HEK293T (cell line): ENCODE measurements around the gene SPPL3.

Experiments used
- CTCF ChIA-PET: fragments of 350-600 bp; formaldehyde crosslinking; extraction: SDS; loops from one replicate; lab custom pipeline; 2021; ENCODE audit warnings: antibody characterized with exemption, inconsistent platforms; lab: Yijun Ruan, JAX
- POLR2A ChIA-PET: fragments of 350-600 bp; formaldehyde crosslinking; extraction: SDS; loops from one replicate; lab custom pipeline; 2020; ENCODE audit warnings: antibody characterized with exemption, inconsistent platforms; lab: Yijun Ruan, JAX
- DNase-seq: peaks from one replicate; pipeline ENCODE4 v3.0.0; 2012; ENCODE audit warnings: mixed read lengths; ENCODE audit errors: extremely low spot score
- ARNT ChIP-seq: fragments of 450-650 bp; IDR thresholded peaks from 2 replicates; pipeline ENCODE4 v1.6.1; 2017; ENCODE audit warnings: mild to moderate bottlenecking
- BHLHE40 ChIP-seq: fragments of 450-650 bp; IDR thresholded peaks from 2 replicates; pipeline ENCODE4 v1.6.1; 2016; ENCODE audit warnings: mild to moderate bottlenecking, moderate library complexity, borderline replicate concordance
- CTBP1 ChIP-seq: fragments of 450-650 bp; IDR thresholded peaks from 2 replicates; pipeline ENCODE4 v1.6.1; 2016; ENCODE audit warnings: borderline replicate concordance
- ELF4 ChIP-seq: fragments of 450-650 bp; IDR thresholded peaks from 2 replicates; pipeline ENCODE4 v1.6.1; 2017; ENCODE audit warnings: antibody characterized with exemption
- FOXA1 ChIP-seq: fragments of 450-650 bp; IDR thresholded peaks from 2 replicates; pipeline ENCODE4 v1.6.1; 2016; ENCODE audit warnings: mild to moderate bottlenecking
- FOXK2 ChIP-seq: fragments of 450-650 bp; IDR thresholded peaks from 2 replicates; pipeline ENCODE4 v1.6.1; 2016; ENCODE audit warnings: mild to moderate bottlenecking
- FOXM1 ChIP-seq: fragments of 450-650 bp; IDR thresholded peaks from 2 replicates; pipeline ENCODE4 v1.6.1; 2017; ENCODE audit warnings: mild to moderate bottlenecking, borderline replicate concordance
- HDGF ChIP-seq: fragments of 450-650 bp; IDR thresholded peaks from 2 replicates; pipeline ENCODE4 v1.6.1; 2017; ENCODE audit warnings: antibody characterized with exemption, borderline replicate concordance
- L3MBTL2 ChIP-seq: fragments of 450-650 bp; conservative IDR thresholded peaks from 2 replicates; pipeline ENCODE4 v1.6.1; 2016; ENCODE audit warnings: mild to moderate bottlenecking
- LEF1 ChIP-seq: fragments of 450-650 bp; IDR thresholded peaks from 2 replicates; pipeline ENCODE4 v1.6.1; 2017; ENCODE audit warnings: mild to moderate bottlenecking, borderline replicate concordance
- NFRKB ChIP-seq: fragments of 450-650 bp; IDR thresholded peaks from 2 replicates; pipeline ENCODE4 v1.6.1; 2016; ENCODE audit warnings: mild to moderate bottlenecking, moderate library complexity
- PKNOX1 ChIP-seq: fragments of 450-650 bp; IDR thresholded peaks from 2 replicates; pipeline ENCODE4 v1.6.1; 2016
- SP1 ChIP-seq: fragments of 450-650 bp; IDR thresholded peaks from 2 replicates; pipeline ENCODE4 v1.6.1; 2017
- SUZ12 ChIP-seq: fragments of 450-650 bp; IDR thresholded peaks from 2 replicates; pipeline ENCODE4 v1.6.1; 2016; ENCODE audit warnings: mild to moderate bottlenecking
- TARDBP ChIP-seq: fragments of 450-650 bp; IDR thresholded peaks from 2 replicates; pipeline ENCODE4 v1.6.1; 2016
- ZNF384 ChIP-seq: fragments of 450-650 bp; IDR thresholded peaks from 2 replicates; pipeline ENCODE4 v1.6.1; 2016

SPPL3 gene

GRCh38 chr12:120761519-120761934, 142.6 kb downstream of the SPPL3 start:
- no peak for TF ChIP-seq CTBP1
- TF ChIP-seq BHLHE40, result no peak
- DNase-seq, result peak; percentile 44
- CTCF ChIA-PET, result interaction anchor here (1.2 kb wide), 1 partner anchor 19 kb away, joined by 3 read pairs; no protein-coding TSS in a partner anchor
- POLR2A ChIA-PET, result interaction anchor here (0.6 to 0.7 kb wide), 4 partner anchors 37 to 150 kb away, joined by 3 read pairs; no protein-coding TSS in a partner anchor

- ChIA-PET CTCF (no interaction called here), POLR2A (interaction anchor here (0.6 kb wide), 1 partner anchor 75 kb away, joined by 3 read pairs; no protein-coding TSS in a partner anchor)
- no peak for DNase-seq
- TF ChIP-seq CTBP1 (no peak), TARDBP (no peak), L3MBTL2 (no peak), ARNT (no peak), FOXA1 (no peak), PKNOX1 (no peak), NFRKB (no peak), BHLHE40 (no peak), SUZ12 (no peak)
These were observed 143.6 kb downstream of the SPPL3 start for GRCh38 chr12:120760349-120761254.

GRCh38 chr12:120759591-120760348, 144.4 kb downstream of the SPPL3 start:
- CTCF ChIA-PET, result interaction anchor here (0.7 kb wide), 1 partner anchor 103 kb away, joined by 3 read pairs; no protein-coding TSS in a partner anchor

GRCh38 chr12:120758798-120759590, 145.2 kb downstream of the SPPL3 start:
- TF ChIP-seq LEF1, result no peak
- TF ChIP-seq ZNF384, result no peak
- TF ChIP-seq ELF4, result no peak
- no peak for TF ChIP-seq HDGF
- no peak for TF ChIP-seq CTBP1
- DNase-seq, result no peak
- POLR2A ChIA-PET, result no interaction called here
- CTCF ChIA-PET, result interaction anchor here (0.7 kb wide), 1 partner anchor 104 kb away, joined by 3 read pairs; no protein-coding TSS in a partner anchor

More at GRCh38 chr12:120759591-120760348, 144.4 kb downstream of the SPPL3 start:
- no peak for TF ChIP-seq NFRKB
- TF ChIP-seq BHLHE40, result no peak
- TF ChIP-seq L3MBTL2, result no peak
- TF ChIP-seq FOXM1, result no peak
- TF ChIP-seq FOXA1, result no peak
- no peak for TF ChIP-seq SP1
- TF ChIP-seq CTBP1, result no peak
- no peak for TF ChIP-seq ARNT
- no peak for TF ChIP-seq PKNOX1
- TF ChIP-seq ZNF384, result no peak
- TF ChIP-seq HDGF, result no peak
- no peak for TF ChIP-seq TARDBP
- no peak for TF ChIP-seq LEF1
- no peak for TF ChIP-seq SUZ12
- no peak for TF ChIP-seq ELF4
- no peak for TF ChIP-seq FOXK2
- DNase-seq, result no peak
- POLR2A ChIA-PET, result no interaction called here

- CTCF ChIA-PET, result no interaction called here
- TF ChIP-seq NFRKB, result no peak
- TF ChIP-seq FOXA1, result no peak
- no peak for TF ChIP-seq SP1
- POLR2A ChIA-PET, result no interaction called here
- no peak for DNase-seq
These were observed 146.2 kb downstream of the SPPL3 start for GRCh38 chr12:120757949-120758348.

GRCh38 chr12:120757226-120757742, 146.9 kb downstream of the SPPL3 start:
- CTCF ChIA-PET, result no interaction called here
- DNase-seq, result no peak
- TF ChIP-seq TARDBP (no peak), NFRKB (no peak), ZNF384 (no peak), BHLHE40 (no peak), PKNOX1 (no peak), L3MBTL2 (no peak), LEF1 (no peak), FOXK2 (no peak), CTBP1 (no peak)
- POLR2A ChIA-PET, result no interaction called here
